Activated T-helper 2 cell treated with anti-CD3 and anti-CD28 coated beads, Interferon-gamma antibody, Interleukin-2, Interleukin-4, amounts not matched to agents 10 μg/mL and 5 μg/mL and 100 μg/mL, durations not matched to agents 14 hours and 24 hours and 36 hours (primary cell): Measurements from ENCODE around the gene NRIP2. TPM values are rescaled to one million over a fixed set of nuclear protein-coding genes. Genes with fewer than 3 reads are reported as not detected.

ENCODE experiments used
- DNase-seq: peaks from one replicate; pipeline ENCODE4 v3.0.0; 2021; ENCODE audit warnings: low spot score
- H3K27ac Mint-ChIP-seq: one replicate; pipeline ENCODE4 v1.8.0; 2021; ENCODE audit warnings: mixed read lengths
- H3K27me3 Mint-ChIP-seq: one replicate; pipeline ENCODE4 v1.8.0; 2021; ENCODE audit warnings: low read depth, mixed read lengths
- H3K36me3 Mint-ChIP-seq: one replicate; pipeline ENCODE4 v1.8.0; 2021; ENCODE audit warnings: low read depth, mixed read lengths
- H3K4me1 Mint-ChIP-seq: one replicate; pipeline ENCODE4 v1.8.0; 2021; ENCODE audit warnings: low read depth, mixed read lengths
- H3K4me3 Mint-ChIP-seq: one replicate; pipeline ENCODE4 v1.8.0; 2021; ENCODE audit warnings: low read depth, mild to moderate bottlenecking, moderate library complexity, mixed read lengths
- H3K9me3 Mint-ChIP-seq: one replicate; pipeline ENCODE4 v1.8.0; 2021; ENCODE audit warnings: mixed read lengths
- intact Hi-C: fragments of 100-400 bp; cut with micrococcal nuclease; formaldehyde crosslinking; loops from one replicate; pipeline ENCODE4 v1.15.1; 2023
- total RNA-seq: library from RNA; stranded (reverse); gene quantifications from 2 replicates; pipeline ENCODE4 v1.2.3, GENCODE V29; 2022

Gene NRIP2
- total RNA-seq, 1 donor from 2014 or later, result not detected

DNA sequence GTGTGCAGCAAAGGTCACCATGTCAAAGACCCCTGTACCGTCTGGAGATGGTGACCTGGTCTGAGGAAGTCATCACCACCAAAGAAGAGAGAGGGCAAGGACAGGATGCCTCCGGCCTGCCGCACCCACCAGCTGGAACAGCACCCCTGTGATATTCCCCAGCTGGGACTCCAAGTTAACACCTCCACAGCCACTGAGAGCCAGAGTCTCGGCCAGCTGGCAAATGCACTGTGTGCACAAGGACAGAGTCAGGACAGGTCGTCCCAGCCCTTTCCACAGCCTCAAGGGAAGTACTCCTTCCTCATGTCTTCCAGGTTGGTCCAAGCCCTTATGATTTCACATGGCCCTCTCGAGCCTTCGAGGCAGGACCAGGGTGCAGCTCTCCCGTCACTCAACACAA lies 59.4 kb downstream of the NRIP2 start:
- intact Hi-C loops, result no loop called here
- no peak for DNase-seq
- Mint-ChIP-seq H3K27ac (no peak overlapping the region), H3K4me3 (no peak overlapping the region), H3K27me3 (peaks cover 4% of the 10 kb centered on the region), H3K36me3 (no peaks in the 10 kb centered on the region), H3K4me1 (no peaks in the 10 kb centered on the region), H3K9me3 (no peaks in the 10 kb centered on the region)

Other genes starting within 250 kb of the NRIP2 start
- gene FKBP4, start 40.1 kb downstream of the NRIP2 start, total RNA-seq, result 219 and 233 TPM in 2 replicates
- 43.4 and 46.4 TPM in 2 replicates for gene ITFG2, start 22.4 kb downstream of the NRIP2 start, total RNA-seq
- gene TEX52, start 22.0 kb upstream of the NRIP2 start, total RNA-seq, result not detected in 2 replicates
- 74.8 and 79.3 TPM in 2 replicates for gene FOXM1, start 42.1 kb upstream of the NRIP2 start, total RNA-seq
- gene RHNO1, start 42.2 kb upstream of the NRIP2 start, total RNA-seq, result 46.5 and 51.1 TPM in 2 replicates
- gene TULP3, start 55.9 kb upstream of the NRIP2 start, total RNA-seq, result 6.0 and 6.4 TPM in 2 replicates
- 12.7 and 13.7 TPM in 2 replicates for gene TEAD4, start 124.4 kb upstream of the NRIP2 start, total RNA-seq
- gene TSPAN9, start 242.3 kb upstream of the NRIP2 start, total RNA-seq, result 0.18 and 0.48 TPM in 2 replicates